Parathyroid adenoma (tissue), 2 donors: ENCODE data around the gene STAMBPL1.
A peak's percentile ranks its signal among the peaks of the same experiment; 100 is the strongest.
"Not testable (repeated sequence)": the region's sequence is repeated elsewhere in the genome, so short reads cannot be mapped to it uniquely, and the experiment has no call there.

Experiments
- H2AFZ ChIP-seq: fragments of 300-600 bp; sonication (generic); one replicate; pipeline ENCODE4 v1.7.0; 2017; ENCODE audit warnings: antibody characterized with exemption, mild to moderate bottlenecking
- H3K27ac ChIP-seq: fragments of 300-600 bp; sonication (generic); one replicate; pipeline ENCODE4 v1.7.0; 2017
- H3K27me3 ChIP-seq: fragments of 300-600 bp; sonication (generic); one replicate; pipeline ENCODE4 v1.7.0; 2017; ENCODE audit warnings: low read length; ENCODE audit not compliant: control insufficient read depth, insufficient read depth
- H3K36me3 ChIP-seq: fragments of 300-600 bp; sonication (generic); one replicate; pipeline ENCODE4 v1.7.0; 2017; ENCODE audit warnings: low read length; ENCODE audit not compliant: control insufficient read depth, insufficient read depth
- H3K4me1 ChIP-seq: fragments of 300-600 bp; sonication (generic); one replicate; pipeline ENCODE4 v1.7.0; 2017; ENCODE audit warnings: control low read depth
- H3K4me2 ChIP-seq: fragments of 300-600 bp; sonication (generic); one replicate; pipeline ENCODE4 v1.7.0; 2017; ENCODE audit warnings: low read length
- H3K4me3 ChIP-seq: fragments of 300-600 bp; sonication (generic); one replicate; pipeline ENCODE4 v1.7.0; 2017; ENCODE audit warnings: low read depth, low read length
- H3K79me2 ChIP-seq: fragments of 300-600 bp; sonication (generic); one replicate; pipeline ENCODE4 v1.7.0; 2017; ENCODE audit warnings: control low read depth
- H3K9ac ChIP-seq: fragments of 300-600 bp; sonication (generic); one replicate; pipeline ENCODE4 v1.7.0; 2017; ENCODE audit warnings: mild to moderate bottlenecking
- H3K9me3 ChIP-seq: fragments of 300-600 bp; sonication (generic); one replicate; pipeline ENCODE4 v1.7.0; 2017; ENCODE audit warnings: low read length; ENCODE audit not compliant: control insufficient read depth
- TF ChIP-seq, protein P1 (sequence below): fragments of 300-600 bp; sonication (generic); IDR thresholded peaks from one replicate; pipeline ENCODE4 v1.7.0; 2017; ENCODE audit warnings: antibody characterized with exemption, mild to moderate bottlenecking
- donor health status: primary hyperparathyroidism.

STAMBPL1 gene

DNA sequence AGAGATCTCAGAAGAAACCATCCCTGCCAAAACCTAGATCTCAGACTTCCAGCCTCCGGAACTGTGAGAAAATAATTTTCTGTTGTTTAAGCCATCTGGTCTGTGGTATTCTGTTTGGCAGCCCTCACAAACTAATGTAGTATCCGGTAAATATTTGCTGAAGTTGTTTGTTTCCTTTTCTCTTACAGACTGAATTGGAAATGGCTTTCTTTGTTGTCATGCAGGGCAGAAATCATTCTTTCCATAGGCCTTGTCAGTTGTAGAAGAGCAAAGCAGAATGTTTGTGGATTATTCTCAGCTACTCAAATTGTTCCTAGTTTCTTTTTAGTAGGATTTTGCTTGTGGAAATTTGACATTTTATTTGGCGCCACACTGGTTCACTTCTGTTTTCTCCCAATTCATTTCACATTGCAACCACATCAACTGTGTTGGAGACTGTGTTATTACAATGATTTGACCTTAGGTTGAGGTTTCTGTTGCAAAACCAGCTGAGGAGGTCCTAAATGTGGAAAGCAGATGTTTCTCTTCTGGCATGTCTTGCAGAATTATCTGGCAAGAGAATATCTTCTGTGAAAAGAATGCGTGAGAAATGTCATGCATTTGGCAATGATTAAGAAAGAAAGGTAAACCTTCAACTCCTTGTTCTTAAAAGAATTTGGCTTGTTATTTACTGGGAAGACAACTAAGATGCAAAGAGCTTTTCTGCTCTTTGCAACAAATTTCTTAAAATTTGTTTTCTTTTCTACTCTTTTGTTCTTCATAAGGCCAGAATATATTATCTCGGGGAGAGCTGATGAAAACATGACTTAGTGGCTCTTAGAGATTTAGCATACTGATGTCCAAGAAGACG is 46.7 kb downstream of the STAMBPL1 start:
- TF ChIP-seq, protein P1, sequence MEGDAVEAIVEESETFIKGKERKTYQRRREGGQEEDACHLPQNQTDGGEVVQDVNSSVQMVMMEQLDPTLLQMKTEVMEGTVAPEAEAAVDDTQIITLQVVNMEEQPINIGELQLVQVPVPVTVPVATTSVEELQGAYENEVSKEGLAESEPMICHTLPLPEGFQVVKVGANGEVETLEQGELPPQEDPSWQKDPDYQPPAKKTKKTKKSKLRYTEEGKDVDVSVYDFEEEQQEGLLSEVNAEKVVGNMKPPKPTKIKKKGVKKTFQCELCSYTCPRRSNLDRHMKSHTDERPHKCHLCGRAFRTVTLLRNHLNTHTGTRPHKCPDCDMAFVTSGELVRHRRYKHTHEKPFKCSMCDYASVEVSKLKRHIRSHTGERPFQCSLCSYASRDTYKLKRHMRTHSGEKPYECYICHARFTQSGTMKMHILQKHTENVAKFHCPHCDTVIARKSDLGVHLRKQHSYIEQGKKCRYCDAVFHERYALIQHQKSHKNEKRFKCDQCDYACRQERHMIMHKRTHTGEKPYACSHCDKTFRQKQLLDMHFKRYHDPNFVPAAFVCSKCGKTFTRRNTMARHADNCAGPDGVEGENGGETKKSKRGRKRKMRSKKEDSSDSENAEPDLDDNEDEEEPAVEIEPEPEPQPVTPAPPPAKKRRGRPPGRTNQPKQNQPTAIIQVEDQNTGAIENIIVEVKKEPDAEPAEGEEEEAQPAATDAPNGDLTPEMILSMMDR = no peak

DNA sequence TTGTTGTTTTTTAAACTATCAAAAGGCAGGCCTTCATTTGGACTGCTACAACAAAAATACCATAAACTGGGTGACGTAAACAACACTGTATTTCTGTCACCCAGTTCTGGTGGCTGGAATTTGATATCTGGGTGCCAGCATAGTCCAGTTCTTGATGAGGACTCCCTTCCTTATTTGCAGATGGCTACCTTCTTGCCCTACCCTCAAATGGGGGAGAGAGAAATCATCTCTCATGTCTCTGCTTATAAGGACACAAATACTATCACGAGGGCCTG is 47.3 kb downstream of the STAMBPL1 start:
- TF ChIP-seq, protein P1 = no peak
- Histone ChIP-seq H3K36me3 (no peaks in the 10 kb centered on the region), H3K4me2 (no peak overlapping the region), H2AFZ (no peak overlapping the region), H3K4me1 (peaks cover 1% of the 10 kb centered on the region), H3K9me3 (no peaks in the 10 kb centered on the region), H3K4me3 (no peak overlapping the region), H3K27ac (no peak overlapping the region), H3K79me2 (no peaks in the 10 kb centered on the region), H3K9ac (no peak overlapping the region), H3K27me3 (no peaks in the 10 kb centered on the region)

More for the DNA sequence above, 46.7 kb downstream of the STAMBPL1 start:
- no peaks in the 10 kb centered on the region for H3K27me3 ChIP-seq
- H3K4me3 ChIP-seq = no peak overlapping the region
- no peak overlapping the region for H3K4me2 ChIP-seq
- H3K79me2 ChIP-seq = no peaks in the 10 kb centered on the region
- H3K4me1 ChIP-seq = no peaks in the 10 kb centered on the region
- no peak overlapping the region for H3K27ac ChIP-seq
- no peak overlapping the region for H2AFZ ChIP-seq
- no peaks in the 10 kb centered on the region for H3K9me3 ChIP-seq
- no peak overlapping the region for H3K9ac ChIP-seq
- no peaks in the 10 kb centered on the region for H3K36me3 ChIP-seq

DNA sequence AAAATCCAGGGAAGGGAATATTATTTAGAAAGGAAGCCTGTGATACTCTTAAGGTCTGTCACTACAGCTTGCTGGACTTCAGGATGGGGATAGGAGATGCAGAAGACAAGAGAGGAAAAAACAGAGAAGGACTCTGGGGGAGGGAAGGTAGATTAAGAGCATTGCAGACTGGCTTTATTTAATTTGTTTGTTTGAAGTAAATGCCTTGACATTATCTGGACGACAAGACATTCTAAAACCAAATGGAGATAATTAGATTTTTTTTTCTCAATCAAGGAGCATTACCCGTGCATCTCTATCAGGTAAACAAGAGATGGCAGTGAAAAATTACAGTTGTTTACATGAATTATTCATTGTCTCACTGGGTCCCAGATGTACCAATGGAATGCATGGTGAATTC is 48.2 kb downstream of the STAMBPL1 start:
- Histone ChIP-seq H3K27me3 (no peaks in the 10 kb centered on the region), H3K36me3 (no peaks in the 10 kb centered on the region), H3K9ac (no peak overlapping the region), H3K4me2 (no peak overlapping the region), H3K27ac (no peak overlapping the region), H3K4me3 (no peak overlapping the region), H3K79me2 (no peaks in the 10 kb centered on the region), H3K9me3 (no peaks in the 10 kb centered on the region), H3K4me1 (peaks cover 3% of the 10 kb centered on the region), H2AFZ (no peak overlapping the region)
- TF ChIP-seq, protein P1 = no peak

DNA sequence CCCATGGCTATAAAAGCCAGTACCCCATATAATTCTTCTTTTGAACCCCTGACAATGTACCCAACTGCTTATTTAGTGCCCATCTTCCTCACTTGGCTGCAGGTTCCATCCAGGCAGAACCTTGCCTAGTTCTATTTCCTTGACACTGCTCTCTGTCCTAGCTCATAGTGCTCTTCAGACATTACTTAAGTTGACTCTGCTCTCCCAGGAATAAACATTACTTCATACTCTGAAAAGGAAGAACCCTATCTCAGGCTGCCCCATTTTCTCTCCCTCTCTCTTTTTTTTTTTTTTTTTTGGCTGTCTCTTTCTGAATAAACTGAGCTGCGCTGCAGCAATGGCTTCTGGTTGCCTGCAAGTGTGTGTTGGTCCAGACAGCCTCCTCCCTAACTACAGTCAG is 51.5 kb downstream of the STAMBPL1 start:
- no peaks in the 10 kb centered on the region for H3K27me3 ChIP-seq
- no peaks in the 10 kb centered on the region for H3K79me2 ChIP-seq
- no peak overlapping the region for H2AFZ ChIP-seq
- H3K9ac ChIP-seq = no peak overlapping the region
- TF ChIP-seq, protein P1 = no peak
- no peaks in the 10 kb centered on the region for H3K36me3 ChIP-seq
- H3K27ac ChIP-seq = no peak overlapping the region
- no peaks in the 10 kb centered on the region for H3K9me3 ChIP-seq
- no peak overlapping the region for H3K4me2 ChIP-seq
- H3K4me1 ChIP-seq = peaks cover 7% of the 10 kb centered on the region
- no peak overlapping the region for H3K4me3 ChIP-seq

DNA sequence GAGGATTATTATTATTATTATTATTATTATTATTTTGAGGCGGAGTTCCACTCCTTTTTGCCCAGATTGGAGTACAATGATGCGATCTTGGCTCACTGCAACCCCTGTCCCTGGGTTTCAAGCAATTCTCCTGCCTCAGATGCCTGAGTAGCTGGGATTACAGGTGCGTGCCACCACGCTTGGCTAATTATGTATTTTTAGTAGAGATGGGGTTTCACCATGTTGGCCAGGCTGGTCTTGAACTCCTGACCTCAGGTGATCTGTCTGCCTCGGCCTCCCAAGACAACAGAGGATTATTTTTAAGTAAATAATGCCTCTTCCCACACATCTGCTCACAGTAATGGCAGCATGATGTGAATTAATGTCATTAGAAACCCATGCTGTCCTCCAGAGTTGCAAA is 52.0 kb downstream of the STAMBPL1 start:
- H3K36me3 ChIP-seq, H3K9me3 ChIP-seq, H3K27me3 ChIP-seq, H3K79me2 ChIP-seq, H3K4me1 ChIP-seq, H3K27ac ChIP-seq, H3K4me3 ChIP-seq, H3K9ac ChIP-seq, H3K4me2 ChIP-seq: not testable (repeated sequence)
- peak overlapping the region; percentile 50 for H2AFZ ChIP-seq
